PC-3 (cell line): ENCODE results near the gene TOP2B.

Experiments
- CTCF ChIP-seq: fragments of 300-600 bp; sonication (generic); conservative IDR thresholded peaks from 2 replicates; pipeline ENCODE4 v1.5.1; 2017; ENCODE audit warnings: antibody characterized with exemption, low read depth, mild to moderate bottlenecking, low read length
- EZH2 ChIP-seq: fragments of 300-600 bp; sonication (generic); IDR thresholded peaks from one replicate; pipeline ENCODE4 v1.6.1; 2017; ENCODE audit warnings: antibody characterized with exemption, mild to moderate bottlenecking, low read length; ENCODE audit not compliant: unreplicated experiment
- EZH2phosphoT487 ChIP-seq: fragments of 300-600 bp; sonication (generic); IDR thresholded peaks from 2 replicates; pipeline ENCODE4 v1.6.1; 2018; ENCODE audit warnings: mild to moderate bottlenecking, antibody characterized with exemption, low read length, borderline replicate concordance

DNA sequence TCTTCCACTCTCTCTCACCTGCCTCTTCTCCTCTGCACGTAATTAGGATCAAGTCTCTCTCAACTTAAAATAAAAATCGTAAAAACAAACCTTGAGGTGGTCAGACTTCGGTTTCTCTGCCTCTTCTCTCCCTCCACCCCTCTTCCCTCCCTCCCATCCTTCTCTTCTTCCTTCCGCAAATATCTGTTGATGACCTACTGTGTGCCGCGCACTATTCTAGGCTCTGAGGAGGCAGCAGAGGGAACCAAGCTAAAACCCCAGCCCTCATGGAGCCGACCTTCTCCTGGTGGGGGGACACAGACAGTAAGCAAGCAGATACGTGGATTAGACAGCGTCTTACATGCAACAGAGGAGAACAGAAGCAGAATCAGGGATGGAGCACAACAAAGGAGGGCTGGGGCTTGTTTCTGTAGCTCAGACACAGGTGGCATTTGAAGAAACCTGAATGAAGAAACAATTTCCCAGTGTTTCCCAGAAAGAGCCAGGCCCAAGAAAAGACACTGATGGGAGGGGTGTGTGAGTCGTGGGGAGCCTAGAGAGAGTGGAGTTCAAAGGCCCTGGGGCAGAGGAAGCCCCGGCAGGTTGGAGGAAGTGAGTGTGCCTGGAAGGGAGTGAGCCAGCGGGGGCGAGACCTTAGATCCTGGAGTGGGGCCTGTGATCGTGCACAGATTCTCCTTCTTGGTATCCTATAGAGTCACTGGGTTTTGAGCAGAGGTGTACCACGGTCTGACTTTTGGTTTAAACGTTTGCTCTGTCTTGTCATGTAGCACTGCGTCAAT is 80.5 kb downstream of the TOP2B start:
- TF ChIP-seq CTCF (no peak), EZH2 (no peak), EZH2phosphoT487 (no peak)
